GM18499 (cell line): ENCODE measurements around the gene BOLA1.
"Not testable (repeated sequence)": the region's sequence is repeated elsewhere in the genome, so short reads cannot be mapped to it uniquely, and the experiment has no call there.

ENCODE experiments used
- ATAC-seq: cut with Tn5 transposase; IDR thresholded peaks from one replicate; pipeline ENCODE4 v1.9.1; 2021; ENCODE audit warnings: moderate number of reproducible peaks; ENCODE audit not compliant: insufficient read depth, unreplicated experiment

BOLA1 gene, protein sequence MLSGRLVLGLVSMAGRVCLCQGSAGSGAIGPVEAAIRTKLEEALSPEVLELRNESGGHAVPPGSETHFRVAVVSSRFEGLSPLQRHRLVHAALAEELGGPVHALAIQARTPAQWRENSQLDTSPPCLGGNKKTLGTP

DNA sequence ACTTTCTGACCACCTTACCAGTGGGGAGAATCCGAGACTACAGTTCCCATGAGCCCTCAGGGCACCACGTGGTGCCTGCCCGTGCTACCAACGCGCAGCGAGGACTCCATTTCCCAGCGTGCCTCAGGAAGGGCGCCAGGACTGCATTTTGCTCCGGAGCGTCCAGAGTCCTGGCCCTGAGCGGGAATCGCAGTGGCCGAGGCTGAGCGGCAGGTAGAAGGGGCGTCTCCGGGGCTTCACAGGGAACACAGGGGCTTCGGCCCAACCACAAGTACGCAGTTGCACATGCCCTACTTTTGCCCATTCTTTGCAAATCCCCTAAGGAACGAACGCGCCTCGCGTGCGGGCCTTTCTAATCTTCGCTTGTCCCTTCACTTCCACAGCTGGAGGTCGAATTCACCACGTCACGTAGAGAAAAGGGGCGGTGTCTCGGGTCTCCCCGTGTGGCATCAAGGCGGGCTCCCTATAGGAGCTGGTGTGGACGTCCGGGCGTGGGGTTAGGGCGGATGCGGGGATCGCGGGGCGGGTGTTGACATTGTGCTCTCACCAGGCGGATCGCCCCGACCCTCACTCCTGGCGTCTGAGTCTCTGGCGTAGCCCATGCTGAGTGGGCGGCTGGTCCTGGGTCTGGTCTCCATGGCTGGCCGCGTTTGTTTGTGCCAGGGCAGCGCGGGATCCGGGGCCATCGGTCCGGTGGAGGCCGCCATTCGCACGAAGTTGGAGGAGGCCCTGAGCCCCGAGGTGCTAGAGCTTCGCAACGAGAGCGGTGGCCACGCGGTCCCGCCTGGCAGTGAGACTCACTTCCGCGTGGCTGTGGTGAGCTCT is at the start of gene BOLA1:
Gene BOLA1 (plus strand): TSS at position 109 of the 825 bp plus-strand sequence. CDS start 492 bp downstream, at position 601.
- no peak for ATAC-seq

GRCh38 chr1:149849947-149850360 is 49.4 kb upstream of the BOLA1 start:
- no peak for ATAC-seq

- ATAC-seq: peak; percentile 56
Measured at GRCh38 chr1:149850732-149851345, 48.5 kb upstream of the BOLA1 start.

DNA sequence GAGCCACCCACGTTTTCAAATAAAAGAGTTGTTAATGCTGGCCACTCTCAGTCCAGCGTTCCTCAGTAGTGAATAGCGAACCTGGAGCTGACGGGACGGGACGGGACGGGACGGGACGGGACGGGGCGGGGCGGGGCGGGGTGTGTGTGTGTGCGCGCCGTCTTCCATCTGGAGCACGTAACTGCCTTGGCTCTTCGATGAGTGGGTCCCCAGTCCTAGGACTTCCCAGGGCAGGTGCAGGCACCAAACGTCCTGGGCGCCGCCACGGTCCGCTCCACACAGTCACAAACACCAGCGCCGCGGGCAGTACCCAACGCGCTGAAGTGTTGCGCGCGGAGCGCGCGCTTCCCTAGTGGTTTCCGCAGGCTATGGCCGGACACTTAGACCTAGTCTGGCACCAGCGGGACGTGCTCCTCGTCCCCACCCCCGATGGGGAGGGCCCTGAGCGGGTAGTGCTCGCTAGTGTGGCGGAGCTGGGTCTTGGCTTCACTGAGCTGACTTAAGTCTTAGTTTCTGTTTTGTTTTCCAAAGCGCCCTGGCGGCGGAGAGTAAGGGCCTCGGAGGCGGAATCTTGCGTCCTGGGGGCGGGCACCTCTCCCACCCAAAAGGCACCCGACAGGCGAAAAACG is 47.7 kb upstream of the BOLA1 start:
- not testable (repeated sequence) for ATAC-seq

DNA sequence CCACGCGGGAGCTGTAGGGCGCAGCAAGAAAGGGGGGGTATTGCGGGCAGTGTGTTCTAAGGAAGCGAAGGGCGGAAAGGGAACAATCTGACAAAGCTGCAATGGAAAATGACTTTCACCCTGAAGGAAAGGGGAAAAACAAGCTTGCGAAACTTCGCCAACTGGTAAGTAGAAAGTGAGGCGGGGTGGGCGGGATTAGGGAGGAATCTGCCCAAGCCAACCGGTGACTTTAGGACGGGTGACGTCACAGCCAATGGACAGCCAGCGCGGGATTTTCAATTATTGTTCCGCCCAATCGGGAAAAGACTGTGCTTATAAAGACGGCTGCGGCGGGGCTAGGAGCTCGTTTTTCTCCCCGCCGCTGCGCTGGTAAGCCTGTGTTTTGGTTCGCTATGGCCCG is 47.1 kb upstream of the BOLA1 start:
- not testable (repeated sequence) for ATAC-seq

DNA sequence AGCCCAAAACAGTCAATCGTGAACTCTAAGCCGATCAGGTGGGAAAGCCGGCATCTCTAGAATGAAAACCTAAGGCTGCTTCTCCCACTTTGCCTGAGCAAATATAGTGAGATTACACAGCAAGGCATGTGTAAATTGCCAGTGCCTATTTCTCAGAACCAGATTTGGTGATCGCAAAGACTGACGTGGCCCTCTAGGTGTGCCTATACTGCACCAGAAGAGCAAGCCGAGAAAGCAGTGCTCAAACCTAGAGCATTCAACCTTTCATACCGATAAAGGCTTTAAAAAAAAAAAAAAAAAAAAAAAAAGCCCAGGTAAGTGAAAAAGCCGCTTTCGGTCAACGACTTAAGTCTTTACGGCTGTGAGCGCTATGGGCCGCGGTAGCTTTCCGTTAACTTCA is 39.1 kb upstream of the BOLA1 start:
- not testable (repeated sequence) for ATAC-seq

DNA sequence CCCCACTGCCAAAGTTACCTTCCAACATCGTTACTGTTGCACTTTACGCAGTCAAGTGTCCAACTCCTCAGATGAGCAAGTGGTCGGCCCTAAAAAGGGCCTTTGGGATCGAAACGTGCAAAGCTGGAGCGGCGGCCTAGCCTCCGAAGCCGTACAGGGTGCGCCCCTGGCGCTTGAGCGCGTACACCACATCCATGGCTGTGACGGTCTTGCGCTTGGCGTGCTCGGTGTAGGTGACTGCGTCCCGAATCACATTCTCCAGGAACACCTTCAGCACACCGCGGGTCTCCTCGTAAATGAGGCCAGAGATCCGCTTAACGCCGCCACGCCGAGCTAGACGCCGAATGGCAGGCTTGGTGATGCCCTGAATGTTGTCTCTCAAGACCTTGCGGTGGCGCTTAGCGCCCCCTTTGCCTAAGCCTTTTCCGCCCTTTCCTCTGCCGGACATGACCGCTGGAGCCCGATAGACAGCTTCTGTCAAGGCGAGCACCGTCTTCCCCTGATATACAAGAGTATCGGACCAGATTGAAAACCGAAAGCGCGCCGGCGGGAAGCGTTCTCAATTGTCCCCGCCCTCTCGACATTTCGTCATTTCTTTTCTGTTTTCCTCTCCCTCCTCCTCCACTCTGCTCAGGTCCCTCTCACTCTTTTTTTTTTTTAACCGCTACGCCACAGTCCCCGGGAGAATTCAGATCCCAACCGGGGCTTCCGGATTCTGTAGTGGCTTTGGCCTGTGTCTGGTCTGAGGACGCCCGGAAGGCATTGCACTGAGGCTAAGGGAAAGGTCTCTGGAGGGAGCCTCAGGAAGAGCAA is 38.5 kb upstream of the BOLA1 start:
- peak; percentile 30 for ATAC-seq

GRCh38 chr1:149861497-149862054 is 37.8 kb upstream of the BOLA1 start:
- peak; percentile 5 for ATAC-seq

- ATAC-seq: not testable (repeated sequence)
Measured at GRCh38 chr1:149866887-149867286, 32.5 kb upstream of the BOLA1 start.

GRCh38 chr1:149873060-149873459 is 26.3 kb upstream of the BOLA1 start:
- not testable (repeated sequence) for ATAC-seq

GRCh38 chr1:149877211-149877946 is 22.0 kb upstream of the BOLA1 start:
- ATAC-seq: no peak

- no peak for ATAC-seq
Measured at GRCh38 chr1:149879556-149879955, 19.8 kb upstream of the BOLA1 start.

DNA sequence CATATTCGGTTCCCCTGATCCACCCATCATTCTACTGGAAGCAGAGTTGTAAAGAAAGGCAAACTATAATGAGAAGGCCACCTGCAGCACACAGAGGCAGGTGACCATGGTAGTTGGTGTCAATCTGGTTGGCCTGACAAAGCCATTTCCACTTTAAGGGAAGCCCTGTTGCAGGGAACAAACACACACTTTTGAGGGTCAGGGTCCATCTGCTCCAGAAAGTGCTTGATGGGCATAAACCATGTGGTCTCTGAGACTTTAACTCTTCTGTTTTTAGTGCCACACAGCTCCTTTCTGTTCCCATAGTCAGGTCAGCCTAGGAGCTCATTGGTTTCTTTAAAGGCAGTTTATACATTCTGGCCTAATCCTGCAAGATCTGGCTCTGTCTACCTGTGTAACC is 17.5 kb upstream of the BOLA1 start:
- no peak for ATAC-seq

GRCh38 chr1:149883598-149884247 is 15.6 kb upstream of the BOLA1 start:
- no peak for ATAC-seq

DNA sequence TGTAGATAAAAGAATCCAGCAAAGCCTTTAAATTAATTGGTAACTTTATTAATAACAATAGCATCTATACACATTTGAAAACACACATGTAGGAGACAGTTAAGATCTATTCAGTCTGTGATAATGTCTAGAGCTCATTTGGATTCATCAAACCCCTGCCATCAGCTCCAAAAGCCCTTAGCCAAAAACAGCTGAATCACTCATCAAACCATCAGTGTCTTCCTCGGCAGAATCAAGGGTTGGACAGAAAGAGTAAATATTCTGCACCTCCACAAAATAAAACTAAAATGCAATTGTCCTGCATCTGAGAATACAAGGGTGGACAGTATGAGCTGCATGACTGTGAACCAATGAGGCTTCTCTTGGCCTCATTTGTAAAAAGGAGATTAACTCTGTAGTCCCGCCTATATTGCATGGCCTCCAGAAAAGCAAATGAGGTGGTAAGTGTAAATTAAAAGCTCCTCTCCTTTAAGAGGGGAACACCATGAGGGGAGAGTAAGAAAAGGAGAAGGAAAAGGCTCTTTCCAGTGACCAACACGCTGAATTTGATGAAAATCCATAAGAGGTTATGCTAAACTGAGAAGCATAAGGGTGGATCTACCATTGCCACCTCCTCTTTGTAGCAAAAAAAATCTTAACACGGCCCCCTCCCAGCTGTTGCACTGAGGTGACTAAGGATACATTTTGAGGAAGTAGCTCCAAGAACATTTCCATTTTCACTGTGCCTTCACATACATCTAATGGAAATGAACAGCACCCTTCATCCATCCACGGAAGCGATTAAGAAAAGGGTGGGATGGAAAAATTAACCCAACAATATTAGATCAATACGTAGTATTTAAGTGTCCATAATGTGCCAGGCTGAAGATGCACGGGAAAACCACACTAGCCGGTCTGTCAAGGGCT is 14.7 kb upstream of the BOLA1 start:
- no peak for ATAC-seq

- ATAC-seq: no peak
Measured at GRCh38 chr1:149885339-149886120, 13.8 kb upstream of the BOLA1 start.

- ATAC-seq: not testable (repeated sequence)
Measured at GRCh38 chr1:149886121-149886395, 13.3 kb upstream of the BOLA1 start.
